Tibial nerve (tissue), 4 donors: ENCODE measurements around the gene ATE1. TPM values are rescaled to one million over a fixed set of nuclear protein-coding genes. Genes with fewer than 3 reads are reported as not detected.
"Not testable (repeated sequence)": the region's sequence is repeated elsewhere in the genome, so short reads cannot be mapped to it uniquely, and the experiment has no call there.

ENCODE experiments used
- DNase-seq, 2 donors: peaks; one replicate each; pipeline ENCODE4 v3.0.0-alpha.2; 2019; ENCODE audit warnings: low spot score in 2 of 2
- H3K27ac ChIP-seq, 4 donors: fragments of 200-600 bp; sonication (generic) in 3 of 4; one replicate each; pipeline ENCODE4 v1.5.1; 2017 to 2019; ENCODE audit warnings: mild to moderate bottlenecking in 1 of 4
- H3K27me3 ChIP-seq, 2 donors: fragments of 200-600 bp; sonication (generic) in 1 of 2; one replicate each; pipeline versions ENCODE4 v1.5.1 to v1.6.0; 2017 to 2019
- H3K36me3 ChIP-seq, 3 donors: fragments of 200-600 bp; sonication (generic); one replicate each; pipeline ENCODE4 v1.5.1; 2018 to 2019
- H3K4me1 ChIP-seq, 4 donors: fragments of 200-600 bp; sonication (generic) in 3 of 4; one replicate each; pipeline ENCODE4 v1.5.1; 2017 to 2019
- H3K4me3 ChIP-seq, 4 donors: fragments of 200-600 bp; sonication (generic) in 3 of 4; one replicate each; pipeline ENCODE4 v1.5.1; 2017 to 2019; ENCODE audit warnings: mild to moderate bottlenecking in 1 of 4, moderate library complexity in 1 of 4
- H3K9me3 ChIP-seq, 4 donors: fragments of 200-600 bp; sonication (generic) in 3 of 4; one replicate each; pipeline ENCODE4 v1.5.1; 2017 to 2019
- EP300 ChIP-seq, 2 donors: sonication (generic); formaldehyde crosslinking; IDR thresholded peaks; one replicate each; pipeline ENCODE4 v1.6.1; 2017; ENCODE audit warnings: antibody characterized with exemption in 2 of 2, mild to moderate bottlenecking in 1 of 2
- POLR2A ChIP-seq, 2 donors: fragments of 450-650 bp; IDR thresholded peaks; one replicate each; pipeline ENCODE4 v1.6.1; 2017; ENCODE audit warnings: antibody characterized with exemption in 2 of 2, mild to moderate bottlenecking in 2 of 2, moderate library complexity in 2 of 2
- WGBS, 2 donors: methylation state at CpG; one replicate each; pipeline ENCODE4 v1.1.5; 2018; 5-methylcytosine and 5-hydroxymethylcytosine counted together
- total RNA-seq, 4 donors: library from RNA; depleted of rRNA; stranded (reverse); fragments of >200 nt; gene quantifications; one replicate each; pipeline ENCODE4 v1.1.0, GENCODE V29; 2016
- TF ChIP-seq, protein P1 (sequence below), 5 experiments: fragments of 200-600 bp in 3 of 5; fragments of 450-650 bp in 2 of 5; sonication (generic) in 3 of 5; IDR thresholded peaks; one replicate each; pipeline ENCODE4 v1.5.1; 2016 to 2019; ENCODE audit warnings: antibody characterized with exemption in 5 of 5, mild to moderate bottlenecking in 3 of 5, moderate library complexity in 2 of 5

ATE1 gene
- total RNA-seq, 4 donors from 2014 or later: 18.3 to 24.5 (median 23.5) TPM

DNA sequence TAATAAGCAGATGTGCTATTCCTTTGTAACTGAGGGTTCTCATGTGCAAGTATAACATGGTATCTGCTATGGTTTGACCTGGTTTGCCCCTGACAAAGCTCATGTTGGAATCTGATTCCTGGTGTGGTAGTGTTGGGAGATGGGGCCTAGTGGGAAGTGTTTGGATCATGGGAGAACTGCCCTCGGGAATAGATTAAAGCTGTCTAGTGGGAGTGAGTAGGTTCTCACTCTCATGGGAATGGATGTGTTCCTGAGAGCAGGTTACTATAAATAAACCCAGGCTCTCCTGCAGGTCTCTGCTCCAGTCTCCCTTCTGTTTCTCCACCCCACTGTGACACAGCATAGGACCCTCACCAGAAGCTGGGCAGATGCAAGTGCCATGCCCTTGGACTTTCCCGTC is 97.7 kb downstream of the ATE1 start:
- no peaks in the 10 kb centered on the region for H3K9me3 ChIP-seq
- no peaks in the 10 kb centered on the region for H3K27me3 ChIP-seq
- no peak for TF ChIP-seq EP300 (IDR thresholded peaks at IDR 0.05)
- TF ChIP-seq, protein P1, sequence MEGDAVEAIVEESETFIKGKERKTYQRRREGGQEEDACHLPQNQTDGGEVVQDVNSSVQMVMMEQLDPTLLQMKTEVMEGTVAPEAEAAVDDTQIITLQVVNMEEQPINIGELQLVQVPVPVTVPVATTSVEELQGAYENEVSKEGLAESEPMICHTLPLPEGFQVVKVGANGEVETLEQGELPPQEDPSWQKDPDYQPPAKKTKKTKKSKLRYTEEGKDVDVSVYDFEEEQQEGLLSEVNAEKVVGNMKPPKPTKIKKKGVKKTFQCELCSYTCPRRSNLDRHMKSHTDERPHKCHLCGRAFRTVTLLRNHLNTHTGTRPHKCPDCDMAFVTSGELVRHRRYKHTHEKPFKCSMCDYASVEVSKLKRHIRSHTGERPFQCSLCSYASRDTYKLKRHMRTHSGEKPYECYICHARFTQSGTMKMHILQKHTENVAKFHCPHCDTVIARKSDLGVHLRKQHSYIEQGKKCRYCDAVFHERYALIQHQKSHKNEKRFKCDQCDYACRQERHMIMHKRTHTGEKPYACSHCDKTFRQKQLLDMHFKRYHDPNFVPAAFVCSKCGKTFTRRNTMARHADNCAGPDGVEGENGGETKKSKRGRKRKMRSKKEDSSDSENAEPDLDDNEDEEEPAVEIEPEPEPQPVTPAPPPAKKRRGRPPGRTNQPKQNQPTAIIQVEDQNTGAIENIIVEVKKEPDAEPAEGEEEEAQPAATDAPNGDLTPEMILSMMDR (IDR thresholded peaks at IDR 0.05): no peak
- no peak for TF ChIP-seq POLR2A (IDR thresholded peaks at IDR 0.05)
- 98% methylated on average over 2 of the region's 2 CpGs for WGBS, 2 donors
- peaks cover 0 to 52% (median 0%) of the 10 kb centered on the region in 3 donors for H3K36me3 ChIP-seq
- H3K4me1 ChIP-seq: no peaks in the 10 kb centered on the region
- H3K4me3 ChIP-seq: no peak overlapping the region
- no peak for DNase-seq
- no peak overlapping the region for H3K27ac ChIP-seq

DNA sequence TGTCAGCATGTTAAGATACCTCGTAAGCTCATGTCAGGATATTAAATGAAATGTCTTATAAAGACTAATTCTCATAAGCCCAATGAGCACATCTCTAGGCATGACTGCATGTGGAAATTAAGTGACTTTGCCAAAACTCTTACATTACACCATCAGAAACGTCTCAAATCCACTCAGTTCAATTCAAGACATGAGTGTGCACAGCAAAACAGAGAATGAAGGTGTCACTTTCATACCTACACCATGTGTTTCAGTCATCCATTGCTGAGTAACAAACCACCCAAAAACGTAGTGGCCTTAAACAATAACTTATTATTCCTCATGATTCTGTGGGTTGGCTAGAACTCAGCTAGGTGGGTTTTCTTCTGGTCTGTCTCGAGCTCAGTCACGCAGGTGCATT is 99.8 kb downstream of the ATE1 start:
- WGBS, 2 donors: 84 to 86% methylated on average over 5 of the region's 5 CpGs
- Histone ChIP-seq H3K9me3 (no peaks in the 10 kb centered on the region), H3K36me3 (peaks cover 0 to 41% (median 0%) of the 10 kb centered on the region in 3 donors), H3K27me3 (no peaks in the 10 kb centered on the region), H3K4me3 (no peak overlapping the region), H3K27ac (no peak overlapping the region), H3K4me1 (peaks cover 0 to 2% (median 0%) of the 10 kb centered on the region in 4 donors)
- DNase-seq: no peak
- TF ChIP-seq POLR2A (IDR thresholded peaks at IDR 0.05) (no peak), EP300 (IDR thresholded peaks at IDR 0.05) (no peak)
- TF ChIP-seq, protein P1 (IDR thresholded peaks at IDR 0.05): no peak

DNA sequence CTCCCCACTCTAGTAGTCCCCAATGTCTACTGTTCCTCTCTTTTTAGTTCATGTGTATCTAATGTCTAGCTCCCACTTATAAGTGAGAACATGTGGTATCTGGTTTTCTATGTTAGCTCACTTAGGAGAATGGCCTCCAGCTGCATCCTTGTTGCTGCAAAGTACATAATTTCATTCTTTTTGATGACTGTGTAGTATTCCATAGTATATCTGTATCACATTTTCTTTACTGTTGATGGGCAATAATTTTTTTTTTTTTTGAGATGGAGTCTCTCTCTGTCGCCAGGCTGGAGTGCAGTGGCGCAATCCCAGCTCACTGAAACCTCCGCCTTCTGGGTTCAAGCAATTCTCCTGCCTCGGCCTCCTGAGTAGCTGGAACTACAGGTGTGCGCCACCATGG is 101.1 kb downstream of the ATE1 start:
- H3K27ac ChIP-seq, DNase-seq, H3K9me3 ChIP-seq, H3K4me1 ChIP-seq, H3K27me3 ChIP-seq, H3K4me3 ChIP-seq: not testable (repeated sequence)
- peaks cover 0 to 34% (median 0%) of the 10 kb centered on the region in 3 donors for H3K36me3 ChIP-seq
- WGBS, 2 donors: 93 to 98% methylated on average over 5 of the region's 5 CpGs

DNA sequence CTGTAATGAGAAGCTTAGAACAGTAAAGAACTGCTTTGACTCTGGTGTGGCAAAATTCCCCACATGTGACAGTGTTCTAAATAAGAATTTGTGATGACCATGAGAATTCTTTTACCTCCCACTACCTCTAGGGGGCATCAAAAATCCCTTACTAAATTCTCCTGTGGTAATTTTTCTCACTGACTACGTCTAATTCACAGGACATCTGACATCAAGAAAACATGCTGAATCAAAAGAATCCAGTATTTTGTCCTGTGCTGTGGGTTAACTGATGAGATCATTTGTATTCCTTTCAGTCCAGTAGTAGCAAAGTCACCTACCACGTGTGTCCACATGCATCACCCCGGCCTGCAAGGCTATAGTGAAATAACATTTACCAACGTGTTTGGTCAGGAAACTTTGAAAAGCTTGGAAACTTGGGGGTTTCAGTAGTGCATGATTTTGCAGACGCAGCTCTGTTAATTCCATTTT is 103.8 kb downstream of the ATE1 start:
- no peak for DNase-seq
- H3K9me3 ChIP-seq: no peaks in the 10 kb centered on the region
- peaks cover 0 to 2% (median 0%) of the 10 kb centered on the region in 4 donors for H3K4me1 ChIP-seq
- WGBS, 2 donors: 53 to 54% methylated on average over 5 of the region's 5 CpGs
- no peak overlapping the region for H3K27ac ChIP-seq
- peaks cover 0 to 25% (median 0%) of the 10 kb centered on the region in 3 donors for H3K36me3 ChIP-seq
- H3K4me3 ChIP-seq: no peak overlapping the region
- no peaks in the 10 kb centered on the region for H3K27me3 ChIP-seq
- no peak for TF ChIP-seq EP300 (IDR thresholded peaks at IDR 0.05)
- TF ChIP-seq, protein P1 (IDR thresholded peaks at IDR 0.05): peak; percentile 24 to 60 (median 46)
- no peak for TF ChIP-seq POLR2A (IDR thresholded peaks at IDR 0.05)

DNA sequence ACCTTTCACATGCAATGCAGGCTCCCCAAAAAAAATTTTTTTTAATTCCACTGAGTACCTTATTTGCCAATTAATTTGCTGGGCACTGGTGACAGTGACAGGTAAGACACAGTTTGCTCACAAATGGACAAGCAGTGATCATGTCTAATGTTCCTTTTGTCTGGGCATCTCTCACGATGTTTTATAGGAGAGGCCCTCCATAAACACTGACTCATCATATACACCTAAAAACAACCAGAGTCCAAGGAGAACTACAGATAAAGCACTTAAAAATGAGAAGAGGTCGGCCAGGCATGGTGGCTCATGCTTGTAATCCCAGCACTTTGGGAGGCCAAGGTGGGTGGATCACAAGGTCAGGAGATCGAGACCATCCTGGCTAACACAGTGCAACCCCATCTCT is 105.1 kb downstream of the ATE1 start:
- Histone ChIP-seq H3K4me3 (no peak overlapping the region), H3K9me3 (no peaks in the 10 kb centered on the region), H3K27ac (no peak overlapping the region), H3K27me3 (no peaks in the 10 kb centered on the region), H3K4me1 (peaks cover 0 to 2% (median 0%) of the 10 kb centered on the region in 4 donors), H3K36me3 (peaks cover 0 to 15% (median 0%) of the 10 kb centered on the region in 3 donors)
- TF ChIP-seq, protein P1 (IDR thresholded peaks at IDR 0.05): no peak
- TF ChIP-seq EP300 (IDR thresholded peaks at IDR 0.05): no peak
- TF ChIP-seq POLR2A (IDR thresholded peaks at IDR 0.05): no peak
- WGBS, 2 donors: 91 to 94% methylated on average over 3 of the region's 3 CpGs
- DNase-seq: no peak

DNA sequence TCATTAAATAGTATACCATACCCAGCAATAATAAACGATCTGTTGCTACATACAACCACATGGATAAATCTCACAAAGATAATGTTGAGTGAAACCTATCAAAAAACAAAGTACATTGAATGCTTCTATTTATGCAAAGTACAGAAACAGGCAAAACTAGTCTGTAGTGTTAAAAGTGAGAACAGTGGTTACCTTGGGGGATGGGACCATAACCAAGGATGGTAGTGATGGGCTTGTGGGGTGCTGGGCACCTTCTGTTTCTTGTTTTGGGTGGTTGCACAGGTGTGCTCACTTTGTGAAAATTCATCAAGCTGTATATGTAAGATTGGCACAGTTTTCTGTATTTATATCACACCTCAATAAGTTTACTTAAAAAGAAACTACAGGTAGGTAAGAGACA is 105.7 kb downstream of the ATE1 start:
- TF ChIP-seq EP300 (IDR thresholded peaks at IDR 0.05) (no peak), POLR2A (IDR thresholded peaks at IDR 0.05) (no peak)
- TF ChIP-seq, protein P1 (IDR thresholded peaks at IDR 0.05): no peak
- no peaks in the 10 kb centered on the region for H3K9me3 ChIP-seq
- 82 to 91% methylated on average over 1 of the region's 1 CpG for WGBS, 2 donors

More for the DNA sequence above, 105.7 kb downstream of the ATE1 start:
- Histone ChIP-seq H3K4me1 (peaks cover 0 to 2% (median 0%) of the 10 kb centered on the region in 4 donors), H3K4me3 (no peak overlapping the region), H3K27ac (no peak overlapping the region), H3K27me3 (no peaks in the 10 kb centered on the region), H3K36me3 (peaks cover 0 to 10% (median 0%) of the 10 kb centered on the region in 3 donors)
- DNase-seq: no peak
